ENCODE results near the gene TRHDE. TPM values are rescaled to one million over a fixed set of nuclear protein-coding genes. Genes with fewer than 3 reads are reported as not detected.

The TRHDE gene
- polyA plus RNA-seq, 2 of the 4 experiments (the other 2 are of a cell fraction): 0.16 to 0.32 TPM

DNA sequence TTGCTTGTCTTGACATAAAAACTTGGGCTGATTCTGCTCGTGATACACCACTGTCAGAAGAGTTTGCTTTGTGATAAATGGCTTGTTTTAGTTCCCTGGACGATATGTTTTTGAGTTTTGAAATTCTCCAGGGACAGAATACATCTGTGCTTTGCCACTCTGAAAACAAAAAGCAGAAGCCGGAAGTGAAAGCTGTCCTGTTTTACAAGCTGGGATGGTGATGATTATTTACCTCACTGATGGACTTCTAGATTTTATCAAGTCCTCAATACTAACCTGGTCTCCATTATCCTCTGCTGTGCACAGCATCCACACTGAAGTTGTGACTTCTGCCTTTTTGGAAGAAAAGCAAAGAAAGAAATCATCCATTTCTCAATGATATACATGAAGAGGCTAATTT lies 251.6 kb downstream of the TRHDE start:
- 1% methylated on average over 3 of the region's 3 CpGs for WGBS (ENCODE audit: missing lambda C conversion rate)
- DNase-seq (ENCODE audit: low read depth in 1 of 2, low spot score in 1 of 2) (no peak), ATAC-seq (no peak), FAIRE-seq (no peak)
- CTCF ChIA-PET: no interaction called here
- Histone ChIP-seq H3K4me1 (no peaks in the 10 kb centered on the region), H3K9me3 (no peaks in the 10 kb centered on the region), H3K27ac (no peak overlapping the region), H3K4me3 (no peak overlapping the region), H3K4me2 (no peak overlapping the region)
- TF ChIP-seq MAZ (IDR thresholded peaks at IDR 0.05; ENCODE audit: borderline replicate concordance, low read depth, low read length) (no peak), MYC (IDR thresholded peaks at IDR 0.05; ENCODE audit: borderline replicate concordance, low read length) (no peak), TFCP2L1 (CRISPR knock-in tag; IDR thresholded peaks at IDR 0.05) (no peak), RARB (CRISPR knock-in tag; IDR thresholded peaks at IDR 0.05) (no peak), ESRRA (IDR thresholded peaks at IDR 0.05; ENCODE audit: borderline replicate concordance, low read length) (no peak), POLR2A (IDR thresholded peaks at IDR 0.05; ENCODE audit: low read length) (no peak), FOXS1 (CRISPR knock-in tag; IDR thresholded peaks at IDR 0.05) (no peak), ZSCAN20 (CRISPR knock-in tag; IDR thresholded peaks at IDR 0.05) (no peak), HOXA7 (CRISPR knock-in tag; IDR thresholded peaks at IDR 0.05) (no peak), NPAS2 (CRISPR knock-in tag; IDR thresholded peaks at IDR 0.05; ENCODE audit: borderline replicate concordance) (no peak)
- TF ChIP-seq, protein P1, sequence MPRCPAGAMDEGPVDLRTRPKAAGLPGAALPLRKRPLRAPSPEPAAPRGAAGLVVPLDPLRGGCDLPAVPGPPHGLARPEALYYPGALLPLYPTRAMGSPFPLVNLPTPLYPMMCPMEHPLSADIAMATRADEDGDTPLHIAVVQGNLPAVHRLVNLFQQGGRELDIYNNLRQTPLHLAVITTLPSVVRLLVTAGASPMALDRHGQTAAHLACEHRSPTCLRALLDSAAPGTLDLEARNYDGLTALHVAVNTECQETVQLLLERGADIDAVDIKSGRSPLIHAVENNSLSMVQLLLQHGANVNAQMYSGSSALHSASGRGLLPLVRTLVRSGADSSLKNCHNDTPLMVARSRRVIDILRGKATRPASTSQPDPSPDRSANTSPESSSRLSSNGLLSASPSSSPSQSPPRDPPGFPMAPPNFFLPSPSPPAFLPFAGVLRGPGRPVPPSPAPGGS (IDR thresholded peaks at IDR 0.05): no peak
- POLR2A ChIA-PET: no interaction called here

DNA sequence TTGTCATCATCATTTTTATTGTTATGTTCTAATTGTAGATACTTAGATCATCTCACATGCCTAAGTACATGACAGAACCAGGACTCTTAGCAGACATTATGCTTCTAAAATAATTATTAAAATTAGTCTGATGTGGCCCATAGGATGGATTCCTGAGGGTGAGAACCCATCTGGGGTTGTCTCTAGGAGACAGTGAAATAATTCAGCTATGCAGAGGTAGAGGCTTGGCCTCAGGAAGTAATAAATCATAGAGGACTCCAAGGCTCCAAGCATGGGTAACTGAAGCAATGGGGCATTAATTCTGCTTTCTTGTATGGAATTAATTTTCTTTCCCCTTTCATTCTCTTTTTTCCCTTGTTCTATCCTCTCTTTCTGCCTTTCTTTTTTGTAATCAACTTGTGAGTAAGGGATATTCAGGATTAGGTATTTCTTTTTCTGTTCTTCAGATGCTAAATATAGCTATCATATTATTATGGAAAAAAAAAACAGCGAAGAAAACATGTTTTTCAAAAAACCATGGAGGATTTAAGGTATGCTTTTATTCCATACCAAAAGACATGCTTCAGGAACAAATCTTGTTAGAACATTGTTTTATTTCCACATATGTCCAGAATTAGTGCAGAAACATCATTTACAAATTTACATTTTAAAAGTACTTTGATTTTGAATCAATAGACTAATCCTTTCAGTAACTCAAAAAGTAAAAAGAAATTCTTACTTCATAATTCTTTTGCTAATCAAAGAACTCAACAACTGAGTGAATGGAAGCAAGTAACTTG lies 263.2 kb downstream of the TRHDE start:
- ChIA-PET CTCF (no interaction called here), POLR2A (no interaction called here)
- no peak for TF ChIP-seq CBX8 (IDR thresholded peaks at IDR 0.05)
- TF ChIP-seq, protein P2, sequence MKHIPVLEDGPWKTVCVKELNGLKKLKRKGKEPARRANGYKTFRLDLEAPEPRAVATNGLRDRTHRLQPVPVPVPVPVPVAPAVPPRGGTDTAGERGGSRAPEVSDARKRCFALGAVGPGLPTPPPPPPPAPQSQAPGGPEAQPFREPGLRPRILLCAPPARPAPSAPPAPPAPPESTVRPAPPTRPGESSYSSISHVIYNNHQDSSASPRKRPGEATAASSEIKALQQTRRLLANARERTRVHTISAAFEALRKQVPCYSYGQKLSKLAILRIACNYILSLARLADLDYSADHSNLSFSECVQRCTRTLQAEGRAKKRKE (CRISPR knock-in tag; IDR thresholded peaks at IDR 0.05; ENCODE audit: low read depth): no peak
- TF ChIP-seq, protein P1 (IDR thresholded peaks at IDR 0.05): no peak
- TF ChIP-seq FOSL2 (IDR thresholded peaks at IDR 0.05): no peak
- TF ChIP-seq FOSL2 (CRISPR knock-in tag; IDR thresholded peaks at IDR 0.05): no peak
- no peak for TF ChIP-seq CHD2 (IDR thresholded peaks at IDR 0.05; ENCODE audit: low read length, partially characterized antibody)
- TF ChIP-seq, protein P3, sequence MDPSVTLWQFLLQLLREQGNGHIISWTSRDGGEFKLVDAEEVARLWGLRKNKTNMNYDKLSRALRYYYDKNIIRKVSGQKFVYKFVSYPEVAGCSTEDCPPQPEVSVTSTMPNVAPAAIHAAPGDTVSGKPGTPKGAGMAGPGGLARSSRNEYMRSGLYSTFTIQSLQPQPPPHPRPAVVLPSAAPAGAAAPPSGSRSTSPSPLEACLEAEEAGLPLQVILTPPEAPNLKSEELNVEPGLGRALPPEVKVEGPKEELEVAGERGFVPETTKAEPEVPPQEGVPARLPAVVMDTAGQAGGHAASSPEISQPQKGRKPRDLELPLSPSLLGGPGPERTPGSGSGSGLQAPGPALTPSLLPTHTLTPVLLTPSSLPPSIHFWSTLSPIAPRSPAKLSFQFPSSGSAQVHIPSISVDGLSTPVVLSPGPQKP (IDR thresholded peaks at IDR 0.05; ENCODE audit: low read depth, low read length): no peak
- TF ChIP-seq EHMT2 (IDR thresholded peaks at IDR 0.05; ENCODE audit: low read depth): no peak
- no peak for TF ChIP-seq ZNF302 (CRISPR knock-in tag; IDR thresholded peaks at IDR 0.05)
- TF ChIP-seq, protein P4, sequence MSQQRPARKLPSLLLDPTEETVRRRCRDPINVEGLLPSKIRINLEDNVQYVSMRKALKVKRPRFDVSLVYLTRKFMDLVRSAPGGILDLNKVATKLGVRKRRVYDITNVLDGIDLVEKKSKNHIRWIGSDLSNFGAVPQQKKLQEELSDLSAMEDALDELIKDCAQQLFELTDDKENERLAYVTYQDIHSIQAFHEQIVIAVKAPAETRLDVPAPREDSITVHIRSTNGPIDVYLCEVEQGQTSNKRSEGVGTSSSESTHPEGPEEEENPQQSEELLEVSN (IDR thresholded peaks at IDR 0.05; ENCODE audit: borderline replicate concordance, low read depth): no peak
- TF ChIP-seq CBX2 (IDR thresholded peaks at IDR 0.05; ENCODE audit: borderline replicate concordance, low read depth): no peak
- TF ChIP-seq MYC (IDR thresholded peaks at IDR 0.05; ENCODE audit: borderline replicate concordance, low read length): no peak
- TF ChIP-seq NR3C1 (IDR thresholded peaks at IDR 0.05): no peak
- no peak for TF ChIP-seq CHD4 (IDR thresholded peaks at IDR 0.05; ENCODE audit: borderline replicate concordance)
- TF ChIP-seq, protein P5, sequence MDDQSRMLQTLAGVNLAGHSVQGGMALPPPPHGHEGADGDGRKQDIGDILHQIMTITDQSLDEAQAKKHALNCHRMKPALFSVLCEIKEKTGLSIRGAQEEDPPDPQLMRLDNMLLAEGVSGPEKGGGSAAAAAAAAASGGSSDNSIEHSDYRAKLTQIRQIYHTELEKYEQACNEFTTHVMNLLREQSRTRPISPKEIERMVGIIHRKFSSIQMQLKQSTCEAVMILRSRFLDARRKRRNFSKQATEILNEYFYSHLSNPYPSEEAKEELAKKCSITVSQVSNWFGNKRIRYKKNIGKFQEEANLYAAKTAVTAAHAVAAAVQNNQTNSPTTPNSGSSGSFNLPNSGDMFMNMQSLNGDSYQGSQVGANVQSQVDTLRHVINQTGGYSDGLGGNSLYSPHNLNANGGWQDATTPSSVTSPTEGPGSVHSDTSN (IDR thresholded peaks at IDR 0.05): no peak
- no peak for DNase-seq (ENCODE audit: low read depth in 1 of 2, low spot score in 1 of 2)
- ATAC-seq: no peak
- Histone ChIP-seq H3K4me3 (no peak overlapping the region), H3K27ac (no peak overlapping the region), H3K4me1 (no peaks in the 10 kb centered on the region), H3K9me3 (no peaks in the 10 kb centered on the region), H3K4me2 (no peak overlapping the region)
- no peak for FAIRE-seq
- 2% methylated on average over 1 of the region's 1 CpG for WGBS (ENCODE audit: missing lambda C conversion rate)

All from A549 (cell line).